ENCODE results near the gene COL4A2.
A peak's percentile ranks its signal among the peaks of the same experiment; 100 is the strongest.

Gene COL4A2

DNA sequence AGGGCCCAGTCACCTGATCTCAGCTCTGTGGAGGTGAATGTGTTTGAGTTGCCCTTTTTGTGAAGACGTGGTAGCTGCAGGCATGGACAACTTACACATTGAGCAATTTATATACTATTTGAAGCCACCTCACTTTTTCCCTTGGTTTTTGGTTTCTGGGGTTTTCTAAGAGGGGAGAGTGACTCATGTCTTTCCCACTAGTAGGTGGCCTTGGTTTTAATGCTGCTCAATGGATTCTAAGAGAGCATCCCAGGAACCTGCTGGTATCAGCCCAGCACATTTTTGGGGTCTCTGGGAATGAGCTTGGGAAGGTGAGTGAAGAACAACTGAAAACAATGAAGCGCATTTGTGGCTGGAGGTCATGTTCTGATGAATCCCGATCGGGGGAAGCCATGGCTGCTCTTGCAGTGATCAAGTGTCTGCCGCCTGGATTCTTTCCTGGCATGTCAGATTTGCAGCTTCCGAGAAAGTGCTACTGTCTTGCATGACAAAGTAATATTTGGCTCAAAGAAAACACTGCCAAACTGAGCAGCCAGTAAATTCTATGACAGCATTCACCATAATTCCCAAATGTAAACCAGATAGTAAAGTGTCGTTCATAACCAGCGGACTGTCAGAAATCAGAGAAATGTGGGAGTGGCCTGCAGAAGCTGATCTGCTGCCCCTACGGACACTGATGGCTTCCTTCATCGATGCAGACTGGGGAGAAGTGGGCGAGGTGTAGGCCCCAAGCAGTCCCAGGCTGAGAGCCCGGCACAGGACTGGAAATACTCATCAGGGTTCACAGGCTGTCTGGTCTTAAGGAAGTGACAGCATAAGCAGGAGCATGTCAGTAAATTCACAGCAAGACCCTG, 98.7 kb downstream of the COL4A2 start:
- FAIRE-seq, result no peak

GRCh38 chr13:110407021-110407420, 99.9 kb downstream of the COL4A2 start:
- FAIRE-seq, result no peak

DNA sequence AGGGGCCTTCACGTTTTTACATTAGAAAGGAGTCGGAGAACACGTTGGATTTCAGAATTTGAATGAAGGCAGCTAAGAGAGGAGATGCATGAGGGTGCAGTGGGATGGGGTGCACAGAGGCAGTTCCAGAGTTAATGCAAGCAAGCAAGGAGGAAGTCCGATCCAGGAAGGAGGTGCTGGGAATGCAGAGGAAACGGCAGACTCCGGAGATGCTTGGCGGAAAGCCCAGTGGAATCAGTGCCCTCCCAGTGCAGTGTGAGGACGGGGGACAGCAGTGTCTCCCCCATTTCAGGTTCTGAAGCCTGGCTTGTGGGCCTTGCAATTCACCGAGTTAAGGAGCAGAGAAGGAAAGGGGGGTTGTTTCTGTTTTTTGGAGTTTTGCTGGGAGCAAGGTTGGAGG, 100.4 kb downstream of the COL4A2 start:
- no peak for FAIRE-seq

- no peak for FAIRE-seq
Measured at GRCh38 chr13:110408286-110408685, 101.2 kb downstream of the COL4A2 start.

DNA sequence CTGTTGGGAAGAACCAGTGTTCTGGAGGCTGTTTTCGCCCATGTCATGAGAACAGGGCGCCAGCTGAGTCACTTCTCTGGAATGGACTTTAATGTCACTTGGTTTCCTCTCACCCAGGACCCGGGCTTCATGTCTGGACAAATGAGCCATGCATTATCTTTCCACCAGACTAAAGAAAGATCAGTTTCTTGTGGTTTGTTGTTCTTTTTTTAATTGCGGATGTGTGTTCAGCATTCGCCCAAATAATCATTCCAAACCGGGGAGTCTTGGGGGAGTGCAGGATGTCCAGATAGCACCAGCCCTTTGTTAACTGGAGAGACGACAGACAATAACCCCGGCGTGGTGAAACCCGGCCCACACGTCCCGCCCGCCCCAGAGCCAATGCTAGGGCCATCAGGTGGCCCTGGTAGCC, 102.5 kb downstream of the COL4A2 start:
- no peak for FAIRE-seq

DNA sequence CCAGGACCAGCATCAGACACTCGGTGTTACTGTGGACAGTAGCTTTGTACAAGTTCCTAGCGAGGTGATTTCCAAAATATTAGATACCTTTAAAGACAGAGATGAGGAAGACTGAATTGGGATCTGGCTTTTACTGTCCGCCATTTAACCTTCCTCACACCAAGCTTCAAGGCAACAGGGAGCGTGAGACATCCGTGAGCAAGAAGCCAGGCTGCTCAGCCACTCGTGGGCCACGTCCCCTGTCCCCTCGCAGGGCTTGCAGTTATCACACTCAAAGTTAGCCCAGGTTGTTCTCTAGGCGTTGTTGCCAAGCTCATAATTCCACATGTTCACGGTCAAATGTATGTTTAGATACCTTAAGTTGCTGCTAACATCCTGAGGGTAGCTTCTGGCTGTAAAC, 102.9 kb downstream of the COL4A2 start:
- FAIRE-seq, result no peak

DNA sequence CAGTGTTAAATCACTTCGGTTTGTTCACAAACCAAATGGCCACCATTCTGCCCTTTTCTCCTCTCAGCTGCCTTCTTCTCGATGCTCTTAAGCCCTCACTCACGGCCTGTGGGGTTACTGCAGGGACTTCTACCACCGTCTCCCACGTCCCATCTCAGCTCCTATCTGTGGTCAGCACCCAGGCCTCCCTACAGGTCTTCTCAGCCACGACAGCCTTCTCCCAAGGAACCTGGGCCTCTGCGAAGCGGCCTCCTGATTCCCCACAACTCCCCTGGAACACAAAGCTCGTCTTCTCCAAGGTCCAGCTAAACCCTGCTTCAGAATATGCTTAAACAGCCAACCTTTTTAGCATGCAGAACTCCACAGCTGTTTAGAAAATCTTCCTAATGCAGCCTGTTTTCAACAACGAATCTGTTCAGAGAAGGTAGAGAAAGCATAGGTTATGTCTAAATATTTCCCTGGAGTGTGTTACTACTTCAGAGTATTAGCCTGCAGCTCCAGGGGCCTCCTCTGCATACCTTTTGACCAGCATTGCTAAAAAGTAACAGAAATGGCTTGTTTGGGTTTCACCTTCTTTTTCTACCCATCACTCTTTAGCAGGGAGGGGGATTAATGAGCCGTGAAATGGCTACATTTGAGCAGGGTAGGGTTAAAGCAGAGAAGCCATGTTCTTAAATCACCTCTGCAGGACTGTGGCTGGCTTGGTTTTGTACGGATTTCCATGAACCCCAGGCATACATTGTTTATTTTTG, 104.0 kb downstream of the COL4A2 start:
- no peak for FAIRE-seq

GRCh38 chr13:110411688-110412059, 104.6 kb downstream of the COL4A2 start:
- no peak for FAIRE-seq

DNA sequence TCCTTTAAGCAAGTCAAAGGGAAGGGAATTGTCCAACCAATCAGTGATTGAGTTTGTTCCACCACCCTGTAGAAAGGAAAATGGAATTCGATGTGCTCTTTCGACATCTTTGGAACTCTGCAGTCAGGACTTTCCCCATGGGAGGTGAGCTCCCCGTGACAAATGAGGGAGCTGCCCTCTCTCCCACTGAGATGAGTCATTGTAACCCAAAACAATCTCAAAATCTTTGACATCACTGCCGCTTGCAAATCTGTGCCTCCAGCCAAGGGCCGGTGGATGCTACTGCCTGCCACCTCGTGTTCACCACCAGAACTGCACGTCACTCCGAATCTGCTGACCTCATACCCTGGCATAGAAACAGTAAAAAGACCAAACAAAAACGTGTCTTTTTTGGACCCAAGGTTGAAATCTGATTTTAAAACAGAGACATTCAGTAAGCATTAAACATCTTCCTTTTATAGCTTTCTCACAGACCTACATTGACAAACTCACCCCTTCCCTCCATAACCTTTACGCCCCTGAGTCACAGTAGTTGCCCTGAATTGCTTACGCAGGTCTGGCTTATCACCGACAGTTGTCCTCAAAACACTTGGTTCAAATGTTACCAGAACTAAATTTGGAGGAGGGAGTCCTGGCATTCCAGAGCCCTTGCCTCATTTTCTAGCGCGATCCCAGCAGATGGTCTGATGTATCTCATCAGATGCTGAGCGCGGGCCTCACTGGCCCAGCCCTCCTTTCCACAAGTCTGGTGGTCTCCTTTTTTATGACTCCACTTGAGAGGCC, 105.2 kb downstream of the COL4A2 start:
- FAIRE-seq, result peak; percentile 88

DNA sequence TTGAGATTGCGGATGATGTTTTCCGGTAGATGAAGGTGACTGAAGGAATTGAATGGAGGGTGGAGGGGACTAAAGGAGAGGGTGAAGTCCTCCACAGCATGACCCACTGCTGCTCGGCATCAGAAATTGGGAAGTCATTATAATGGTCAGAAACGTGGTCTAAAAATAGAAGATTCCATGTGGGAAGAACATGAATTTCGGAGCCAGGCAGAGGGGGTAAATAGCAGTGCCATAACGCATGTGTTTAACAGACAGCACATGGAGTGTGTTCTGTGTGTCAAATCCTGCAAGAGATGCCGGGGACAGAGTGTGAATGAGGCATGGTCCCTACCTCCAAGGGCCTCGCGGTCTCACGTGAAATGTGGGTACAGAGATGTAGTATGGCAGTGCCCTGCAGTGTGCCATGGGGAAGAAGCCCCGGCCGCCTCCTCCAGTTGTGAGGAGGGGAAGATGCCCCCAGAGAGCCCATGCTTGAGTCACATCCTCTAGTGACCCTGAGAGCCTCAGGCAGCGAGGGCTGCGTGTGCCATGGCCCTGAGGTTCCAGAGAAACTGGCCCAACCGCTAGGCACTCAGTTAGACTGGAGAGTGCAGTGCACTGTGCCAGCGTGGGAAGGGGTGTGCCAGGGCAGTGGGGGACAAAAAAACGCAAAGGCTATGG, 106.1 kb downstream of the COL4A2 start:
- no peak for FAIRE-seq

- no peak for FAIRE-seq
Measured at GRCh38 chr13:110413676-110414040, 106.6 kb downstream of the COL4A2 start.

- FAIRE-seq, result no peak
Measured at GRCh38 chr13:110414283-110414682, 107.2 kb downstream of the COL4A2 start.

DNA sequence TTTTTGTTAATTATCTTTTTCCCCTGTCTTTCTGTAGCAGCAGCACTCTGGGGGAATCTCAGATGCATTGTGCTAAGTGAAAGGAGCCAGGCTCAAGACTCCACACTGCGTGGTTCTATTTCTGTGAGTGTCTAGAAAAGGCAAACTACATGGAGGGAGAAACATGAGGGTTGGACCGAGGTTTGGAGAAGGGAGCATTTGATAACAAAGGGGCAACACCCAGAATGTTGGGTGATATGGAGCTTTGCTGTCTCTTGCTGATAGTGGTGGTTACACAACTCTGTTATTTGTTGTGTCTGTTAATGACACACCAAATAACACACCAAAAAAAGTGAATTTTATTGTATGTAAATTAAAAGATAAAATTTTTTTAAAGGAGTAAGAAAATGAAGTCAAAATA, 107.8 kb downstream of the COL4A2 start:
- FAIRE-seq, result no peak

DNA sequence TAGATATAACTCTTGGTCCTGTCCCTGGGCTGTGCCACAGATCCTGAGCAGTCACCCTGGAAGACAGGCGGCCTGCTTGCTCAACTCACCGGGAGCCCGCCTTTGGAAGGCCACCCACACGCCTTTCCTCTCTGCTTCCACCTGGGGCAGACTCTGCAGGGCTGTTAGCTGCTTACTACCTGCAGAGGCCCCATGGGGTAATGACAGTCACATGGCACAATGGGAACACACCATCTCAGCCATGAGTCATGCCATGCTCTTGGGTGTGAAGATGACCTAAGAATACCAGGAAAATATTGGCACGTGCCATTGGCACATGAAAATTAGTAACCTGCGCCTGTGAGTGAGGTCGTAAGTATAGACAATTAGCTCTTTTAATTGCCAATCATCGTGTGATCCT, 108.6 kb downstream of the COL4A2 start:
- FAIRE-seq, result no peak

GRCh38 chr13:110416131-110417025, 109.3 kb downstream of the COL4A2 start:
- FAIRE-seq, result no peak

DNA sequence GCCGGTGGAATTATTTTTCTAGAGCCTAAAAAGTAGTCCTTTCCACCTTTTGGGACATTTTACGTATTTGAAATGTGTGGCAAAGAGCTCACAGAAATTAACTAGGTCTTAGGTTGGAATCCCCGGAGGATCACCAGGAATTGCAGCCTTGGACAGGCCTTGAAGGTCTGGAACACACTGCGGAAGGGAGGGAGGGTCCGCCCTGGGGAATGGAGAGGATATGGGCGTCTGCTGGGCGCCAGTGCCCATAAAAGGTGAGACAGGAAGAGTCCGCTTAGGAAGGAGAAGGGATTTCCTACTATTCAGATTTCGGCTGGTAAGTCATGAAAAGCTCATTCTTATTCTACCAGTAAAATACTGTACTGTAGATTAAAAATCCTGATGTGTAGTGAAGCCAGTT, 111.9 kb downstream of the COL4A2 start:
- FAIRE-seq, result no peak

GRCh38 chr13:110419381-110419791, 112.3 kb downstream of the COL4A2 start:
- no peak for FAIRE-seq

DNA sequence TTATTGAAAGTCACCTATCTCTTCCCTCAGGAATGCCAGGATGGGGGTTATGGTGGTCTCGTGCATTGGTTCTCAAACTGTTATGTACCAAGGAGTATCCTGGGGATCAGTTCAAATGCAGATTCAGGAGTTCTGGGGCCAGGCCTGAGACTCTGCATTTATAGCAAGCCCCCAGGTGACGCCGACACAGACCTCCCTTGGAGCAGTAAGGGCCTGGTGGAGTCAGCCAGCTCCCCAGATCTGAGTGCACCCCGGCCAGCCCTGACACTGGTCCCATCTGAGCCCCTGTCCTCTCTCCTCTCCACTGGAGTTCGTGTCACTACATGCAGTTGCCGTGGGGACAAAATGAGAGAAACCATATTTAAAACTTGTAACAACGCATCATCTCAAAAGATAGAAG, 112.9 kb downstream of the COL4A2 start:
- no peak for FAIRE-seq

DNA sequence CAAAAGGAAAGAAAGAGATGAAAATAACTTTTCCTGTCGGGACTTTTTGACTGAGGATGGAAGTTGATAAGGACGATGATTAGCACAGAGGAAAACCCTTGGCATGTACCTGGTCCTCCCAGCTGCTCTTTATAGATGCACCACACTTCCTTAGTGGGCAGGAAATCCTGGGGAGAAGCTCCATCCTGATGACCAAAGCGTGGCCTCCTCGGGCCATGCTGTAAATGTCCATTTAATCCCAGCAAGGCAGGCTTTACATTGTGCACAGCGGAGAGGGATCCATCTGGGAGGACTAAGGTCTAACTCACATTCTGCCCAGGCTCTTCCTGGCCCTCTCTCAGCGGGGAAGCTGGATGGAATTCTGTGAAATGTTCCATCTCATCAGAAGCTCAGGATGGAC, 113.5 kb downstream of the COL4A2 start:
- FAIRE-seq, result no peak

- no peak for FAIRE-seq
Measured at GRCh38 chr13:110421061-110421460, 114.0 kb downstream of the COL4A2 start.

- no peak for FAIRE-seq
Measured at GRCh38 chr13:110421696-110422385, 114.8 kb downstream of the COL4A2 start.

All from islet of Langerhans (tissue), 1 donor.